ENCODE measurements around the gene CDKAL1.

CDKAL1 gene

GRCh38 chr6:20652299-20653084 is 118.2 kb downstream of the CDKAL1 start:
- Histone ChIP-seq H3K9me3 (ENCODE audit: insufficient read depth, low read length) (no peaks in the 10 kb centered on the region), H3K27me3 (ENCODE audit: insufficient read depth, insufficient read length) (no peaks in the 10 kb centered on the region), H3K4me1 (ENCODE audit: insufficient read depth, insufficient read length) (no peaks in the 10 kb centered on the region), H3K4me3 (ENCODE audit: insufficient read length, low read depth) (no peak overlapping the region), H3K9ac (ENCODE audit: insufficient read length, low read depth) (no peak overlapping the region), H3K36me3 (ENCODE audit: insufficient read depth, insufficient read length, low read length) (no peaks in the 10 kb centered on the region)
- DNase-seq (ENCODE audit: low read depth, low spot score): no peak
- no peak for TF ChIP-seq YY1 (IDR thresholded peaks at IDR 0.05; ENCODE audit: insufficient read depth, insufficient read length)
- no peak for TF ChIP-seq ZNF274 (IDR thresholded peaks at IDR 0.05; ENCODE audit: low read depth, low read length)
- TF ChIP-seq SUZ12 (IDR thresholded peaks at IDR 0.05; ENCODE audit: extremely low read depth, insufficient read depth, insufficient read length): no peak

- no peaks in the 10 kb centered on the region for H3K9me3 ChIP-seq (ENCODE audit: insufficient read depth, low read length)
- no peaks in the 10 kb centered on the region for H3K36me3 ChIP-seq (ENCODE audit: insufficient read depth, insufficient read length, low read length)
- no peaks in the 10 kb centered on the region for H3K27me3 ChIP-seq (ENCODE audit: insufficient read depth, insufficient read length)
- no peak overlapping the region for H3K9ac ChIP-seq (ENCODE audit: insufficient read length, low read depth)
- no peaks in the 10 kb centered on the region for H3K4me1 ChIP-seq (ENCODE audit: insufficient read depth, insufficient read length)
- TF ChIP-seq SUZ12 (IDR thresholded peaks at IDR 0.05; ENCODE audit: extremely low read depth, insufficient read depth, insufficient read length) (no peak), ZNF274 (IDR thresholded peaks at IDR 0.05; ENCODE audit: low read depth, low read length) (no peak), YY1 (IDR thresholded peaks at IDR 0.05; ENCODE audit: insufficient read depth, insufficient read length) (no peak)
- H3K4me3 ChIP-seq (ENCODE audit: insufficient read length, low read depth): no peak overlapping the region
- DNase-seq (ENCODE audit: low read depth, low spot score): no peak
Observed at GRCh38 chr6:20653085-20653479, 118.8 kb downstream of the CDKAL1 start.

GRCh38 chr6:20655317-20655716 is 121.1 kb downstream of the CDKAL1 start:
- Histone ChIP-seq H3K27me3 (ENCODE audit: insufficient read depth, insufficient read length) (no peaks in the 10 kb centered on the region), H3K4me3 (ENCODE audit: insufficient read length, low read depth) (no peak overlapping the region), H3K4me1 (ENCODE audit: insufficient read depth, insufficient read length) (no peaks in the 10 kb centered on the region), H3K36me3 (ENCODE audit: insufficient read depth, insufficient read length, low read length) (no peaks in the 10 kb centered on the region), H3K9ac (ENCODE audit: insufficient read length, low read depth) (no peak overlapping the region), H3K9me3 (ENCODE audit: insufficient read depth, low read length) (no peaks in the 10 kb centered on the region)
- no peak for DNase-seq (ENCODE audit: low read depth, low spot score)
- no peak for TF ChIP-seq ZNF274 (IDR thresholded peaks at IDR 0.05; ENCODE audit: low read depth, low read length)

GRCh38 chr6:20657274-20657800 is 123.1 kb downstream of the CDKAL1 start:
- H3K4me1 ChIP-seq (ENCODE audit: insufficient read depth, insufficient read length): no peaks in the 10 kb centered on the region

GRCh38 chr6:20658053-20658452 is 123.8 kb downstream of the CDKAL1 start:
- H3K9ac ChIP-seq (ENCODE audit: insufficient read length, low read depth): no peak overlapping the region
- no peaks in the 10 kb centered on the region for H3K27me3 ChIP-seq (ENCODE audit: insufficient read depth, insufficient read length)
- no peaks in the 10 kb centered on the region for H3K9me3 ChIP-seq (ENCODE audit: insufficient read depth, low read length)
- no peak overlapping the region for H3K4me3 ChIP-seq (ENCODE audit: insufficient read length, low read depth)
- H3K36me3 ChIP-seq (ENCODE audit: insufficient read depth, insufficient read length, low read length): no peaks in the 10 kb centered on the region
- no peaks in the 10 kb centered on the region for H3K4me1 ChIP-seq (ENCODE audit: insufficient read depth, insufficient read length)
- TF ChIP-seq YY1 (IDR thresholded peaks at IDR 0.05; ENCODE audit: insufficient read depth, insufficient read length) (no peak), ZNF274 (IDR thresholded peaks at IDR 0.05; ENCODE audit: low read depth, low read length) (no peak), SUZ12 (IDR thresholded peaks at IDR 0.05; ENCODE audit: extremely low read depth, insufficient read depth, insufficient read length) (no peak)
- no peak for DNase-seq (ENCODE audit: low read depth, low spot score)

More at GRCh38 chr6:20657274-20657800, 123.1 kb downstream of the CDKAL1 start:
- no peak overlapping the region for H3K9ac ChIP-seq (ENCODE audit: insufficient read length, low read depth)
- no peak for DNase-seq (ENCODE audit: low read depth, low spot score)
- TF ChIP-seq SUZ12 (IDR thresholded peaks at IDR 0.05; ENCODE audit: extremely low read depth, insufficient read depth, insufficient read length): no peak
- no peak for TF ChIP-seq ZNF274 (IDR thresholded peaks at IDR 0.05; ENCODE audit: low read depth, low read length)
- TF ChIP-seq YY1 (IDR thresholded peaks at IDR 0.05; ENCODE audit: insufficient read depth, insufficient read length): no peak
- no peaks in the 10 kb centered on the region for H3K27me3 ChIP-seq (ENCODE audit: insufficient read depth, insufficient read length)
- H3K36me3 ChIP-seq (ENCODE audit: insufficient read depth, insufficient read length, low read length): no peaks in the 10 kb centered on the region
- H3K9me3 ChIP-seq (ENCODE audit: insufficient read depth, low read length): no peaks in the 10 kb centered on the region
- no peak overlapping the region for H3K4me3 ChIP-seq (ENCODE audit: insufficient read length, low read depth)

- no peak overlapping the region for H3K9ac ChIP-seq (ENCODE audit: insufficient read length, low read depth)
- H3K9me3 ChIP-seq (ENCODE audit: insufficient read depth, low read length): no peaks in the 10 kb centered on the region
- no peak for DNase-seq (ENCODE audit: low read depth, low spot score)
- no peaks in the 10 kb centered on the region for H3K4me1 ChIP-seq (ENCODE audit: insufficient read depth, insufficient read length)
- H3K36me3 ChIP-seq (ENCODE audit: insufficient read depth, insufficient read length, low read length): no peaks in the 10 kb centered on the region
- no peaks in the 10 kb centered on the region for H3K27me3 ChIP-seq (ENCODE audit: insufficient read depth, insufficient read length)
- H3K4me3 ChIP-seq (ENCODE audit: insufficient read length, low read depth): no peak overlapping the region
- TF ChIP-seq SUZ12 (IDR thresholded peaks at IDR 0.05; ENCODE audit: extremely low read depth, insufficient read depth, insufficient read length): no peak
- TF ChIP-seq ZNF274 (IDR thresholded peaks at IDR 0.05; ENCODE audit: low read depth, low read length): no peak
- no peak for TF ChIP-seq YY1 (IDR thresholded peaks at IDR 0.05; ENCODE audit: insufficient read depth, insufficient read length)
Observed at GRCh38 chr6:20658516-20658915, 124.3 kb downstream of the CDKAL1 start.

- H3K4me1 ChIP-seq (ENCODE audit: insufficient read depth, insufficient read length): no peaks in the 10 kb centered on the region
- no peaks in the 10 kb centered on the region for H3K36me3 ChIP-seq (ENCODE audit: insufficient read depth, insufficient read length, low read length)
- no peak for DNase-seq (ENCODE audit: low read depth, low spot score)
- no peaks in the 10 kb centered on the region for H3K9me3 ChIP-seq (ENCODE audit: insufficient read depth, low read length)
- H3K4me3 ChIP-seq (ENCODE audit: insufficient read length, low read depth): no peak overlapping the region
- no peak overlapping the region for H3K9ac ChIP-seq (ENCODE audit: insufficient read length, low read depth)
- H3K27me3 ChIP-seq (ENCODE audit: insufficient read depth, insufficient read length): no peaks in the 10 kb centered on the region
- TF ChIP-seq SUZ12 (IDR thresholded peaks at IDR 0.05; ENCODE audit: extremely low read depth, insufficient read depth, insufficient read length) (no peak), ZNF274 (IDR thresholded peaks at IDR 0.05; ENCODE audit: low read depth, low read length) (no peak), YY1 (IDR thresholded peaks at IDR 0.05; ENCODE audit: insufficient read depth, insufficient read length) (no peak)
Observed at GRCh38 chr6:20660534-20660933, 126.3 kb downstream of the CDKAL1 start.
